Measurements from ENCODE around the gene PICK1.
"Not testable (repeated sequence)": the region's sequence is repeated elsewhere in the genome, so short reads cannot be mapped to it uniquely, and the experiment has no call there.

Gene PICK1

DNA sequence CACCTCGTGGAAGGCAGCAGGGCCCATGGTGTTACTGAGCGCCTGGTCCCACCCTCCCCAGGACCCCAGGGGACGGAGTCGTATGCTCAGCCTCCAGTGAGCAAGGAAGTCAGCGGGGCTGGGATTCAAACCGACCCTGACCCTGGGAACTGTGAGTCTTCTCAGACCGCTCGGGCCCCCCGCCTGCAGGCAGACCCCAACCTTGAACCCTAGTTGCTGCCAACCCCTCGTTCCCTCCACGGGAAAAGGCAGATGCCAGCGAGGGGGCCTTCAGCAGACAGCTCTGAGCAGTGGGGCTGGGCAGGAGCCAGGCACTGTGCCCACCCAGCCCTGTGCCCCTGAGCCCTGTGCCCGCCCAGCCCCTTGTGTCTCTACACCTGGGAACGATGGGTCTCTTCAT is 20.4 kb downstream of the PICK1 start:
- DNase-seq = no peak

DNA sequence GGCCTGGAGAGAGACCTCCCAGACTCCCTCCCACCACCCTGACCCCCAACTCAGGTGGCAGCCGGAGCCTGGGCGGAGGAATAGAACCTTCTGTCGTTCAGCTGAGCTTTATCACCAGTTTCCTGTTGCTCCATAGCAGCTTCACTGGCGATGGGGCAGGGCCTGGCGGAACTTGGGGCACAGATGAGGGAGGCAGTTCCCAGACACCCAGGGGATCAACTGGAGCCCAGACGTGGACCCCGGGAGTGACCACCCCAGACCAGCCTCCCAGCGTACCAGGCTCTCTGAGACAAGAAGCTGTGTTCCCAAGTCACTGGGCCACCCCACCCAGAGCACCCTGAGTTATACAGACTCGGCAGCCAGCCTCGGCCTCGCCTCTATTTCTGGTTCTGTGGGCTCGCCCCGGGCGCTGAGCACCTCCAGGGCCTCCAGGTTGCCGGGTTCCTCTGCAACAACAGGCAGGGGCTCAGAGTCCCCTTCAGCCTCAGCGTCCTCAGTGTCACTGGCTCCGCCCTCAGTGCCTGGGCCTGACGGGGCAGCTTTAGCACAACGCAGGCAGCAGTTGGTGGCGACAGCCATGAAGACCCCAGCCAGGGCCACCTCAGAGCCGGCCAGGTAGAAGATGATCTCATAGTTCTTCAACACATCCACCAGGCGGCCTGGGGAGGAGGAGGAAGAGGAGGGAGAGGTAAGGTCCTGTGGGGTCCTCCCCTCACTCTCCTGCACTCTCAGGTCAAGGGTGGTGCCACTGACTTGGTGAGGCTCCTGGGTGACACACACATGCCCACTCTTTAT is 21.0 kb downstream of the PICK1 start:
- no peak for DNase-seq

DNA sequence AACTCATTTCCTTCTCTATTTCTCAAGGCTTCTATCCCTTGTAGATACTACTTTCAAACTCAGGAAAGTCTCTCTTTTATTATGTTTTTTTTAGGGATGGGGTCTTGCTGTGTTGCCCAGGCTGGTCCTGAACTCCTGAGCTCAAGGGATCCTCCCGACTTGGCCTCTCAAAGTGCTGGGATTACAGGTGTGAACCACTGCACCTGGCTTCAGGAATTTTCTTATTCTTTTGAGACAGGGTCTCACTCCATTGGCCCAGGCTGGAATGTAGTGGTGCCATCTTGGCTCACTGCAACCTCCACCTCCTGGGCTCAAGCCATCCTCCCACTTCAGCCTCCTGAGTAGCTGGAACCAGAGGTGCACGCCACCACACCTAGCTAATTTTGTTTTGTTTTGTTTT is 22.0 kb downstream of the PICK1 start:
- DNase-seq = not testable (repeated sequence)

DNA sequence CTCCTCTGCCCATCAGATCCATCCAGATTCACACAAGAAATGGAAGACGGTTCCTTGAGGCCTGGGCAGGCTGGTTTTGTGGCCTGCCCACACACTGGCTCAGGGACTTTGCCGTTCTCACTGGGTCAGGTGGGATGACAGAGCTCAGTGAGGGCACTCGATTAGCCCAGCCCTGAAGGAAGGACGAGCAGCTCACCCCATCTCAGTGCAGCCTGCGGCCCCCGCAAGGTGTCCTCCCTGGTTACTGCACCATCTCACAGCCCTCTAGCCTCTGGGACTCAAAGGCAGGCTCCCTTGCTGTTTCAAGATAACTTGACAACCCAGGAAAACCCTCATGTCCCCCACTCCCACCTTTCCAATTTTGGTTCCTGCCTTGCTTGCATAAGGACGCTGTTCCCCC is 22.6 kb downstream of the PICK1 start:
- no peak for DNase-seq

DNA sequence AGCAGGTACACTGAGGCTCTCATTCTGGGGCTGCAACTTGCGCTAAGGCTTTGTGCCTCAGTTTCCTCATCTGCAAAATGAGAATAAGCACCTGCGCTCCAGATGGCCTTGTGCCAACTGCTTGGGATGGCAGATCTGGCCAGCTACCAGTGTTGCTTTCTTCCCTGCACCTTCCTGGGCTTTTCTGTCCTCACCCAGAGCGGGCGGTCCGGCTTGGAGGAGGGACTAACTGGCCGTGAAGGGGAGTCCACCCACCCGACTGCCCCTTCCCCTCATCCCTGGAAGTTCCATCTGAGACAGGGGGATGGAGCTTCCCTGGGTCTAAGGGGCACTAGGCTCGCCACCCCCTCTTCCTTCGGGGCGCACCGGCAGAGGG is 23.3 kb downstream of the PICK1 start:
- DNase-seq = no peak

DNA sequence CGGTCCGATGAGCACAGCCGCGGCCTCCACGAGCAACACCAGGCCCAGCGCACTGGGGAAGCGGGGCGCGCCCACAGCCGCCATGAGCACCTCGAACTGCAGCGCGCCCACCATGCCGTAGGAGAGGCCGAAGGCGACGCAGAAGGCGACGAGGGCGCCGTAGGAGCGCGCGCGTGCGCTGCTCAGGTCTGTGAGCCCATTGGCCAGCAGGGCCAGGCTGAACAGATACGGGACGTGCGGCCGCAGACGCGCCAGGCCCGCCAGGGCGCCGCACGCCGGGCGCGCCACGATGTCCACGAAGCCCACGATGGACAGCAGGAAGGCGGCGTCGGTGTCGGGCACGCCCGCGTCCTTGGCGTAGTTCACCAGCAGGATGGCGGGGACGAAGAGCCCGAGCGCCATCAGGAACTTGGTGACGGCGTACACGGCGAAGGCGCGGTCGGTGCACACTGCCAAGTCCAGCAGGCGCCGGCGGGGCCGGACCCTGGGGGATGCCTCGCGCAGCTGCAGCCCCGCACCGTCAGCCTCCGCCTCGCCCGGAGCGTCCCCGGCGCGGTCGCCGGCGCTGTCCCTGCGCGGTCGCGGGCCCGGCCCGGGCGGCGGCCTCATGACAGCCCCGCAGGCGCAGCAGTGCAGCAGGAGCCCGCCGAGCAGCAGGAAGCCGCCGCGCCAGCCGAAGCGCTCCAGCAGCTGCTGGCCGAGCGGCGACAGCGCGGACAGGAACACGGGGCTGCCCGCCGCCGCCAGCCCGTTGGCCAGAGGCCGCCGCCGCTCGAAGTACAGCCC is 23.8 kb downstream of the PICK1 start:
- DNase-seq = no peak

DNA sequence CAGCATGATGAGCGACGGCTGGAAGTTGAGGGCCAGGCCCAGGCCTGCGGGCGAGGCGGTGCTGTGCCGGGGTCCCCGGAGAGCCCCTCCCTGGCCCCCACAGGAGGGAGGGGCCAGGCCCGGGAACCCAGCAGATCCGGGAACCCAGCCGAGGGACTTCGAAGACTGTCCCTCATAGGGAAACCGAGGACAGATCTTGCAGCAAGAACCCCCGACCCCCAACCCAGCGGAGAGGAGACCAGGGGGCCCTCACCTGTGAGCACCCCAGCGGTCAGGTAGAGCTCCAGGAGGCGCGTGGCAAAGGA is 24.4 kb downstream of the PICK1 start:
- DNase-seq = no peak

DNA sequence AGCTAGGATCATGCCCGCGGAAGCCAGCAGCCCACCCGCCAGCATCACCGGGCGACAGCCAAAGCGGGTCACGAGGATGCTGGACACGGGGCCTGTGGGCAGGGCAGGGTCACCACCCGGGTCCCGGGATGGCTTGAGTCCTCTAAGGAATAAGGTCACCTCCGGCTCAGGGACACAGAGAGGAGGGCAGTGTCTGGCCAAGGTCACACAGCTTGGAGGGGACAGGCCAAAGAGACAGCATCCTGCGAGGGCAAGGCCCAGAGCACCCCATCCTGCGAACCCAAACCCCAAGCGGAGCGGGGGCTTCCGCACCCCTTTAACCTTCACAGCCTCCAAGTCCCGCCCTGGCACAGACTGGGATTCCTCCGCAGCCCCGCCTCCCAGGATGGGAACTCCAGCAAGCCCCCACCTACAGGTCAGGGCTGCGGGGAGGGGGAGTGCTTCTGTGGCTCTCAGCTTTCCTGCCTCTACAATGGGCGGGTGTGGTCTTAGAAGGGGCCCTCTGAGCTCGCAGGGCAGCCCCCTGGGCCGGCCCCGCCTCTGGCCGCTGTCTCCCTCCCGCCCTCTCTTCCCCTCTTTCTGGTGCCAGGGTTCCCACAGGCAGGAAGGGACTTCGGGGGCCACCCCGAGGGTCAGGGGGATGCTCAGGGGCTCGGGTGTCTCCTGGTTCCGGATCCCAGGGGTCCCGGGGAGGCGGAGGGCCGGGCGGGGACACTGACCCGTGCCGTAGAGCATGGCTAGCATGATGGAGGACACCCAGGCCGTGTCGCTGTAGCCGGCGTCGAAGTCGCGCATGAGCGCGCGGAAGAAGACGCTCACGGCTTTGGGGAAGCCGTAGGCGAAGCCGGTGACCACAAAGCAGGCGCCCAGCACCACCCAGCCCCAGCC is 25.0 kb downstream of the PICK1 start:
- no peak for DNase-seq

DNA sequence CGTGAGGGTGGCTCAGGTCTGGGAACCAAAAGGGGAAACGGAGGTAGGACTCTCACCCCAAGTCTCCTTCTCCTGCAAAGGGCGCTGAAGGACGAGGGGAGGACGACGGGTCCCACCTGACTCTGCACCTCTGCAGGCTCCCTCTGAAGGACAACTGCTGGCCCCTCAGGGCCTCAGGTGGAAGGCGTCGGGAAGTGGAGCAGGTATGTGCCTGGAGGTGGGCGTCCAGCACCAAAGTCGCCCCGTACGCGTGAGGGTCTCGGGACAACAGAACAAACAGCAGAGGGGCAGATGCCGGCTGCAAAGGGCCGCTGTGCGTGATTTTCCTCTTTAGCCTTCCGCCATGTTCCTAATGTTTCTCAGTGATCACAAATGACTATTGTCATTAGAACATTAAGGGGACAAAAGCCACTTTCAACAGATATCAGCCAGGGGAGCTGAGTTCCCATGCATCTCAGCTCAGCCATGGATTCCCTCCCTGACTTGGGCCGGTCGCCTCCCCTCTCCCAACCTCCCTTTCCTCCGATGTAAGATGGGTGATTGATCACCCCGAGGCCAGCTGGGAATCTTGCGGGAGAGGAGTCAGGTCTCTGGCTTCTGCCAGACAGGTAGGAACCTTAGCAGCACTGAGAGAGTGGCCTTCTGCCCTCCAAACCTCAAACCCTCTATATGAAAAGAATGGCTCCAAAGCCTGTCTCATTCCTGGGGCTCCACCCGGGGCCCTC is 25.9 kb downstream of the PICK1 start:
- no peak for DNase-seq

DNA sequence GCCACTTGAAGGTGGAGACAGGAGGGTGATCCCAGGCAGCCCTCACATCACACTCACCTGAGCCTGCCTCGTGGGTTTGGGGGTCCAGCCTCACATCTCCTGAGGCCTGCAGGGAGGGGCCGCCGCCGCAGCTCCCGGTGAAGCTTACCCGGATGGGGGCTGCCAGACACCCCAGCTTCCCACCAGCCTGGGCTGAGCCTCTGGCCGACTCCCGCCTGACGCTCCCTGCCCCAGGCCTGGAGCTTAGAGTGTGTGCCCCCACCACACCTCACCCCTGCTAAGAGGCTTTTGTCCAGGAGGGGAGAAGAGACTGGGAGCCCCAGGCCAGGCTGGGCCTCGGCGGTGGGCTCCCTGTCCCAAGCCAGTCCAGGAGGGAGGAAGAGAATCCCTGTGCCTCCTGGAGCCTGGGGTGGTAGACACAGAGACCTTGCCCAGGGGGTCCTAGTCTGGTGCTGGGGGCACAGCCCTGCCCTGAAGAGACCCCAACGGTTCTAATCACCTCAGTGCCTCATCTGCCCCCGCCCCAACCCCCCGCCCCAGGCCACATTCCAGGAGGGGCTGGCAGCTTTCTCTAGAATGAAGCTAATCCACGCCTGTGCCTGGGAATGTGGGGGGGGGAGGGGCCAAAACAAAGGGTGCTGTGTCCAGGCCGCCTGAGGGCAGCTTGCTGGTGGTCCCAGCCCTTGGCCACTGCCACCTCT is 26.9 kb downstream of the PICK1 start, which contains the start of gene SLC16A8:
TSS of gene SLC16A8 (minus strand) at position 254 of the 701 bp plus-strand sequence. CDS start 1,311 bp downstream, outside the sequence.
- DNase-seq = no peak

DNA sequence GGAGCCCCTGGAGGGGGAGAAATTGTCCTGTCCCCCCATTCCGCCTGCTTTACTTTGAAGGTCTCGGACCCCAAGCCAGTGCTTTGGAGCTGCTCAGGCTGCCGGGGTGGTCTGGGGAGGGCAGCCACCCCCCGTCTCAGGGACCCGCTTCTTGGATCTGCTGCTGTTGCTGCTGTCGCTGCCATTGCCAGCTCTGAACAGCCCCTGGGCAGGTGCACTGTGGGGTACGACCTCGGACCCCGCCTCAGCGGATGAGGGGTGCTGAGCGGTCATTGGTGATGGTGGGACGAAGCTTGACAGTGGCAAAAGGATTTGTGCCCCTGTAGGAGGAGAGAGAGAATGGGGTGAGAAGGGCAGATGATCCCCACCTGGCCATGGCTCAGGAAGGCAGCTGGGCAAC is 27.9 kb downstream of the PICK1 start:
- DNase-seq = no peak

DNA sequence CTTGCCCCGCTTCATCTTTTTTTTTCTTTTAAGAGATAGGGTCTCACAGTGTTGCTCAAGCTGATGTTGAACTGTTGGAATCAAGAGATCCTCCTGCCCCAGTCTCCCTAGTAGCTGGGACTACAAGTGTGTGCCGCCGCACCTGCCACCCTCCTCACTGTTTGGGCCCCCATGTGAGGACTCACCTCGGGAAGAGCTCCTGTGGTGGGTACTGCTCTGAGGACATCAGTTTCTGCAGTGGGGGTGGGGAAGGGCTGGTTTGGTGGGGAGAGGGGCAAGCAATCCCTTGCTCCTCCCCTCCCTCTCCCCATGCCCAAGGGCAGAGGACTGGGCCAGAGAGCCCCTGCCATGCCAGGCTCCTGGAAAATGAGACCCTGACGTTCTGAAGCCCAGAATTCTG is 28.3 kb downstream of the PICK1 start:
- no peak for DNase-seq

DNA sequence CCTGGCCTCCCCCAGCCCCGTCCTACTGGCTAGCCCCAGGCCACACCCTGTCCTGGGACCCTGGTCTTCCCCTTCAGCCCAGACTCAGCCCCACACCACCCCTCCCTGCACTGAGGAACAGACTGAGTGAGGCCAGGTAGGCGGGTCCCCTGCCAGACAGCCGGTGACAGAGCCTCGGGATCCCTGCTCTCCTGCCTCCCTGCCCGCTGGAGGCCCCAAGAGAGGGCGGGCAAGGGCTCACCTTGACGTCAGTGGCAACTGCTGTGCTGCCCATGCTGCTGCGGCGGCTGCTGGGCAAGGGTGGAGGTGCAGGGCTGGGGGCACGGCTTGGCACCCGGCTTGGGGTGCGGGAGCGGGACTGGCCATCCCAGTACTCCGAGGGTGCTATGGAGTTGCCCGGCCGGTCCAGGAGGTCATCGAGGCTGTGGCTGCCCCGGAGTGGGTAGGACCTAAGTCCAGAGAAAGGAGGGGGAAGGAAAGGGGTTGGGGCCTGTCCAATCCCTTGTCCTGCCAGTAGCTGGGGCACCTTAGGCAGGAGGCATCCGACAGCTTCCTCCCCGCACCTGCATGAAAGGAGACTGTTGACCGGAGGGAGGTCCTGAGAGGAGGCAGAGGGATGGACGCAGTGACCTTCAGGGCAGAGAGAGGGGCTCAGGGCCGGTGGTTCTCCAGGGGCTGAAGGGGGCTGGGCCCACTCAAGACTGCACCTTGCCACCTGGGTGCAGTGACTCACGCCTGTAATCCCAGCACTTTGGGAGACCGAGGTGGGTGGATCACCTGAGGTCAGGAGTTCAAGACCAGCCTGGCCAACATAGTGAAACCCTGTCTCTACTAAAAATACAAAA is 29.0 kb downstream of the PICK1 start:
- DNase-seq = no peak

DNA sequence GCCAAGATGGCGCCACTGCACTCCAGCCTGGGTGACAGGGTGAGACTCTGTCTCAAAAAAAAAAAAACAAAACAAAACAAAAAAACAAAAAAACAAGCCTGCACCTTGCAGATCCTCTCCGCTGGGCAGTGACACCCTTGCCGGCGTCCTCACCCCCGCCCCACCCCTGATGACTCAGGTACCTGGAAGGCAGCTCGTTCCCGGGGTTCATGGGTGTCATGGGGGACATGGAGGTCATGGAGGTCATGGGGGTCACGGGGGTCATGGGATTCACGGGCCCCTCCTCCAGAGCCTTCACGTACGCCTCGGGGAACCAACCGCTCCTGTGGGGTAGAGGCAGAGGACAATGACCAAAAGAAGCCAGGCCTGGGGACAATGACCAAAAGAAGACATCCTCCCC is 29.7 kb downstream of the PICK1 start:
- DNase-seq = no peak

DNA sequence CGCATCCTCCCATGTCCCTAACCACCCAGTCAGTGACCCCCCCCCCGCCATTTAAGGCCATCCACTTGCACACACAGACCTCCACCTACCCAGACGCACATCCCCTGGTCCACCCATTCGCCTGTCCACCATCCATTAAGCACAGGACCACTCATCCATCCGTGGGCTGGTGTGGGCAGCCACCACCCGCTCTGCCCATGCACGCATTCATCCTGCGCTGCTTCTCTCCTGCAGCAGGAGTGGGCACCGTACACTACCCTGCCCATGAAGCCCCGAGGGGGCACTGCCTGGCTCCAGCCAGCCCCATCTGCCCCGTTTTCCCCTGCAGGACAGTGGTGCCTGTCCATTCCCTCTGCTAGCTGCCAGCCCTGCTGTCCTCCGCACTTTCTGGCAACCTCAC is 30.7 kb downstream of the PICK1 start:
- DNase-seq = no peak

DNA sequence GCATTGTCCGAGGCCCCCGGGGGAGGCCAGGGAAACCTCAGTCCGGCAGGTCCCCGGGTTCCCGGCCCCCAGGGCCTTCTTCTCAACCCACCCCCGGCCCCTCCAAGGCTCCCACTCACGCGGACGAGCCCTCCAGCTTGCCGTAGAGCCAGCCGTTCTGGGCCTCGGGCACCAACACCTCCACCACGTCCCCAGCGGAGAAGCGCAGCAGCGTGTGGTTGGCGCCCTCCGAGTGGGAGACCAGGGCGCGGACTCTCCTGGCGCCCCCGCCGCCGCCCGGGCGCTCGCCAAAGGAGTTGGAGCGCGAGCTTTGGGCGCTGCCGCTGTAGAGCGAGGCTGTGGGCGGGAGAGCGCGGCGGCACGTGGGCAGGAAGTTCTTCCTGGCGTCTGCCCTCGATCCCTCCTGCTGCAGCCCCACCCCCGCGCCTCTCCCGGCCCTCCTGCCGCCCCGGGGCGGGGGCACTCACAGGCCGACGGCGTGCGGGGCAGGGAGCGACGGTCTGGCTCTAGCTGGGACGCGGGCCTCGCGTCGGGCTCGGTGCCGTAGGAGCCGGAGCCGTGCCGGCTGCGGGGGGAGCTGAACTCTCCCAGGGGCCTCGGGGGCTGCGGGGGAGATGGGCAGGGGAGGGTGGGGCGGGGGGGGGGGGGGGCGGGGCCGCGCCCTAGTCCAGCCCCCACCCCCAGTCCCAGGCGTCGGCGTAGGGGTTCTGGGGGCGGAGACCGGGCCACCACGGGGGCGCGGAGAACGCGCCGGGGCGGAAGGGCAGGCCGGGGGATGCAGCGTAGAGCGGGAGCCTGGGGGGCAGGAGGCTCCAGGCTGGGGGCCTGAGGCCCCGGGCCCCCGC is 31.6 kb downstream of the PICK1 start:
- no peak for DNase-seq

DNA sequence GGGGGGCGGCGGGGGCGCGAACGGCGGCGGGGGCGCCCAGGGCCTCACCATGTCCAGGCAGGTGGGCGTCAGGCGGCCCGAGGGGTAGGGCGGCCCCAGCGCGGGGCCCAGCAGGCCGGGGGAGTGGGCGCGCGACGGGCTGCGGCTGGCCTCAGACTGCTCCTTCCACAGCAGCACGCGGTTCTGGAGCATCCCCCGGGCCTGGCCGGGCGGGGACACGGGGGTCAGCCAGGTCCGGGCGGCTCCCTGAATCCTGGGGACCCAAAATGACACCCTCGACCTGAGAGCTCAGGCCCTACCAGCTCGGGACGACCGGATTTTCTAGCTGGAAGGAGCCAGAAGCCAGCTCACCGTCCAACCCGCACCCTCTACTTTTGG is 32.3 kb downstream of the PICK1 start:
- DNase-seq = no peak

DNA sequence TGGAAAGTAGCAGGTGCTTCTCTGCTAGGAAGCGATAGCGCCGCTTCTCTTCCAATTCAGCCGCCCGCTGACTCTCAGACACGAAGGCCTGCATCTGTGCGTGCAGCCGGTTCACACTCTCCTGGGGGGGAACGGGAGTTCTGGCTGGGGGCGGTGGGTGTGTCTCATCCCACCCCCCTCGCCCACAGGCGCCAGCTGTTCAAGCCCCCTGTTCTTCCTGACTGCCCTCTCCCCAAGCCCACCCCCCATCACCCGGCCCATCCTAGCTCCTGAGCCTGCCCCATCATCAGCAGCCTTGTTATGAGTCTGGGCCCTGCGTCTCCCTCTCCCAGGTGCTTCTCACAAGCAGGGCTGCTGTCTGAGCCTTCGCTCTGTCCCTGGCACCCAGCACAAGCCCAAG is 39.9 kb downstream of the PICK1 start:
- no peak for DNase-seq

DNA sequence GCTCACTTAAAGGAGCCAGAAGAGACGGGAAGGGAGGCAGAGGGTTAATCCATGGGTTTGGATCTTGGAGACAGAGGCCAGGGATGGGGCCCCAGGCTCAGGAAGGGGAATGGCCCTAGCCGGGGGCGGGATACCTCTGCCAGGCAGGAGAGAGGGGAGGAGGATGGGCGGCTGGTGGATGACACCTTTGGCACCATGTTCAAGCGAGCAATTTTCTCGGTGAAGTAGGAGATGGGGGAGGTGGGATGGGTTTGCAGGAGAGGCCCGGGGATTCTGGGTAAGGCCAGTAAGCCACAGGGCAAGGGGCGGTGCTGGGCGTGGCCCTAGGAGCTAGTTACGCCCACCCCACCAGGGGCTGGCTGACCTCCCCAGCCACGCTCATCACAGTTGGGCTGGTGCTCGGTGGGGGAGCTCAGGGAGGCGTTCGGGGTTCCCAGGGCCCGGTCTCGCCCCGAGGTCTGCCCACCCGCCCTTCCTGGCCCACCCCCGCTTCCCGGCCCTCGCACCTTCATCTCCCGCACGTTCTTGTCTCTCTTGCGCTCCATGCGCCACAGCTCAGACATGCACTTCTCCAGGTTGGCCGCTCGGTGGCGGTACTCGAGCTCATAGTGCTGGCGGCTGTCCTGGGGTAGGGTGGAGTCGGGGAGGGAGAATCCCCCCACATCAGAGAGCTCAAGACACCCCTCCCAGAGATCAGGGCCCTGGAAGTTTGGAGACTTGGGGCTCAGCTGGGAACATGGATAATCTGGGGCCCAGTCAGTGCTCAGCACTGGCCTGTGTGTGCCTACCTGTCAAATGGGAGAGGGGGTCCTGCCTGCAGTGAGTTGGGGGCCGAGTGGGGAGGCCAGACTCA is 40.6 kb downstream of the PICK1 start:
- no peak for DNase-seq
